BLaER1 treated with 17β-estradiol and CSF1 and Interleukin-3, amounts not matched to agents 10 nM and 100 nM (cell line): ENCODE data around the gene TBX18.

ENCODE experiments used
- H3K27ac ChIP-seq, 11 experiments: shearing (Covaris generic); formaldehyde crosslinking; 2 replicates each; pipeline ENCODE4 v1.8.1; 2022
- H3K27me3 ChIP-seq, 11 experiments: shearing (Covaris generic); formaldehyde crosslinking; 2 replicates each; pipeline ENCODE4 v1.8.1; 2022
- H3K36me3 ChIP-seq, 11 experiments: shearing (Covaris generic); formaldehyde crosslinking; 2 replicates each; pipeline ENCODE4 v1.8.1; 2022
- H3K4me1 ChIP-seq, 10 experiments: shearing (Covaris generic); formaldehyde crosslinking; 2 replicates each; pipeline ENCODE4 v1.8.1; 2022
- H3K4me2 ChIP-seq, 11 experiments: shearing (Covaris generic); formaldehyde crosslinking; 2 replicates each; pipeline ENCODE4 v1.8.1; 2022
- H3K4me3 ChIP-seq, 10 experiments: shearing (Covaris generic); formaldehyde crosslinking; 2 replicates each; pipeline ENCODE4 v1.8.1; 2022
- H3K9ac ChIP-seq, 11 experiments: shearing (Covaris generic); formaldehyde crosslinking; 2 replicates each; pipeline ENCODE4 v1.8.1; 2022
- H3K9me3 ChIP-seq, 11 experiments: shearing (Covaris generic); formaldehyde crosslinking; replicated peaks in 1 of 11; 2 replicates each; pipeline ENCODE4 v1.8.1; 2022
- H4K20me1 ChIP-seq, 11 experiments: shearing (Covaris generic); formaldehyde crosslinking; 2 replicates each; pipeline ENCODE4 v1.8.1; 2022
- Cebpa-rat ChIP-seq, 11 experiments: shearing (Covaris generic); IDR thresholded peaks; 2 replicates each; pipeline ENCODE4 v1.8.1; 2022

TBX18 gene

DNA sequence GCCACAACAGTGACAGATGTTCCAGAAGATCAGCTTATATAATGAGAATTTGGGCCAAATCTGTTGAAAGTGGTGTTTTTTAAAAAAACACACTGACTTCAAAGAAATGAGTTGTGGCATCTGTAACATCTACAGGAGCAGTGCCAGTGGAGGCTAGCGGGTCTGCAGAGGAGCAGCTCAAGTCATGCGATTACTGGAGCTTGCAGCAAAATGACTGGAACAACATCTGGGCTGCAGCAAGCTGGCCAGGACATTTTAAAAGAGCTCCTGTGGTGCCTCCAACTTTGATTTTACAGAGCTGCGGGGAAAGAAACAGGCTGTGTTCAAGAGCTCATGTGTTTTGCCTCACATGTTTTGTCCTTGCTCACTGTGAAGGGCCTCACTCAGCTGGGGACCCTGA, 57.2 kb downstream of the TBX18 start:
- no peaks in the 10 kb centered on the region for H4K20me1 ChIP-seq
- H3K4me2 ChIP-seq = no peak overlapping the region
- no peaks in the 10 kb centered on the region for H3K36me3 ChIP-seq
- no peak overlapping the region for H3K9ac ChIP-seq
- H3K4me1 ChIP-seq = no peaks in the 10 kb centered on the region
- H3K27ac ChIP-seq = no peak overlapping the region
- no peak for TF ChIP-seq Cebpa-rat (IDR thresholded peaks at IDR 0.05)
- H3K9me3 ChIP-seq = no peaks in the 10 kb centered on the region
- no peaks in the 10 kb centered on the region for H3K27me3 ChIP-seq
- H3K4me3 ChIP-seq = no peak overlapping the region

DNA sequence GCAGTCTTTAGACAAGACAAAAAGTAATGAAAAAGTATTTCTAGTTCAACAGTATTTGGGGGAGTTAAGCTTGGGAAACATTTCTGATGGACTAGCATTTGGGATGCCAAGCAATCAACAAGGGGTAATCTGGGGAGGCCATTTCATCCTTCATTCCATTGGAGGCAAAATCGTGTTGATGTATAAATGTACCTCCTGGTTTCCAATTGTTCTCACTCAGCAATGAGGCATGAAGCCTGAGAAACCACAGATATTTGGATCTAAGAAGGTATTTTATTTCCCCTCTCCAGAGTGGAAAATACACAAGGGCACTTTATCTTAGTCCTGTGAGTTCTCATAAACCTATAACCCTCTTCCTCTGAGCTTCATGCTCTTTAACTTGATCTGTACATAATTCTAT, 68.2 kb downstream of the TBX18 start:
- Histone ChIP-seq H3K27me3 (no peaks in the 10 kb centered on the region), H3K4me3 (no peak overlapping the region), H3K36me3 (no peaks in the 10 kb centered on the region), H3K27ac (no peak overlapping the region), H3K4me2 (no peak overlapping the region), H3K9me3 (no peaks in the 10 kb centered on the region), H3K4me1 (no peaks in the 10 kb centered on the region), H3K9ac (no peak overlapping the region), H4K20me1 (no peaks in the 10 kb centered on the region)
- no peak for TF ChIP-seq Cebpa-rat (IDR thresholded peaks at IDR 0.05)

DNA sequence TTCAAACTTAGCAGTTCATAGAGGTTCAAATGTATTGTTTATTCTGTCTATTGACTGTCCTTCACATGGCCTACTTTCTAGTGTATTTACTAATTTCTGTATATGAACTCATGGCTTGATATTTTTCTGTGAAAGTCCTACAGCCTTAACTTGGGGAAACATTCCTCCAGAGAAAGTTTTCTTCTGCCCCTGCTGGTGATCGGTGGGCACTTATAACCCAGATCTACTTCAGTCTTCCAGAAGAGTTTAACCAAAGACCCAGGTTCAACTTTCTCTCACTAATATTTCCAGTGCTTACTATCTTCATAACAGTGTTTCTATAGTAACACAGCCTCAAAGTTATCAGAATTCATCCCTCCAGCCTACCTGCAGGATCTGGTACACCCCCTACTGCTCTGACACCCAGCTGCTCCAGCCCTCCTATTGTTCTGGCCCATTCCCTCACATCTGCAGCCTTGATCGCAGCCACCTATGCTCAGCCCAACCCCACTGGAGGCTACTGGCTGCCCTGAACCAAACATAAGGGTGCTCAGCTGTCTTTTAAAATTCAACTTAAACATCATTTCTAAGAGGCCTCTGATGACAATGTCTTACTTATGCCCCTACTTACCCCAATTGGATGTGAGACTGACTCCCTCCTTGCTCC, 72.3 kb downstream of the TBX18 start:
- no peaks in the 10 kb centered on the region for H3K27me3 ChIP-seq
- no peak for TF ChIP-seq Cebpa-rat (IDR thresholded peaks at IDR 0.05)
- H3K4me3 ChIP-seq = no peak overlapping the region
- H3K9ac ChIP-seq = no peak overlapping the region
- no peaks in the 10 kb centered on the region for H3K9me3 ChIP-seq
- no peak overlapping the region for H3K27ac ChIP-seq
- H3K4me1 ChIP-seq = no peaks in the 10 kb centered on the region
- no peaks in the 10 kb centered on the region for H3K36me3 ChIP-seq
- H3K4me2 ChIP-seq = no peak overlapping the region
- H4K20me1 ChIP-seq = no peaks in the 10 kb centered on the region

DNA sequence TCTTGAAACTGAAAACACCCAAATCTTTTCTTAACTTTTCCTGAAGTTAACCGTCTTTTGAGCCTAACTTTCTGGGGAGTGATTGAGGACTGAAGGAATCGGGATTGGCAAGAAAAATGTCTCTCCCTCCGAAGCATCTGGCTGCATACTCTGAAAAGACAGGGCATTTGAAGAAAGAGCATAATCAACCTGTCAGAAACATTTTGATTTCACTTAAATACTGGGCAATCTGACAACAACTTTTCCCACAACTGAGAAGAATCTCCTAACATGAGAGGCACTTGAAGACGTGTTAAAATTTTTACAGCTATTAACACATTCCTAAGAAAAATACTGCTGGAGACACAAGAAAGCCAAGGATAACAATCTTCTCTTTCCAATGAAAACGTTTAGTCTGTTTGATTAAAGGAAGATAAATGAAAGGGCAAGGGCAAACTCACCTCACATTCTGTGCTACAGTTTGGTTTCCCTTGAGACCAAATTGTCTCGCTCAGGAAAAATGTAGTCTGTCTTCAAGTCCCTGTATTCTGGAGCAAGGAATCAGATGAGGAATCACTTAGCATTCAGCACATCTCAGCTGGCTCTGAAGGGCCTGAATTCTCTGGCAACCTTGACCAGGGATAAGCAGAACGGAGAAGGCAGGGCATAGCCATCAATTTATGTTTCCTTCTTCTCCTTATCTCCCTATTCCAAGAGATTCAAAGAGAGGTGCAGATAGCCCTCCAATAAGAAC, 76.1 kb downstream of the TBX18 start:
- no peak overlapping the region for H3K9ac ChIP-seq
- no peaks in the 10 kb centered on the region for H3K27me3 ChIP-seq
- no peak overlapping the region for H3K4me2 ChIP-seq
- H3K4me1 ChIP-seq = no peaks in the 10 kb centered on the region
- H3K9me3 ChIP-seq = no peaks in the 10 kb centered on the region
- no peaks in the 10 kb centered on the region for H3K36me3 ChIP-seq
- no peak for TF ChIP-seq Cebpa-rat (IDR thresholded peaks at IDR 0.05)
- H3K4me3 ChIP-seq = no peak overlapping the region
- no peaks in the 10 kb centered on the region for H4K20me1 ChIP-seq
- no peak overlapping the region for H3K27ac ChIP-seq

DNA sequence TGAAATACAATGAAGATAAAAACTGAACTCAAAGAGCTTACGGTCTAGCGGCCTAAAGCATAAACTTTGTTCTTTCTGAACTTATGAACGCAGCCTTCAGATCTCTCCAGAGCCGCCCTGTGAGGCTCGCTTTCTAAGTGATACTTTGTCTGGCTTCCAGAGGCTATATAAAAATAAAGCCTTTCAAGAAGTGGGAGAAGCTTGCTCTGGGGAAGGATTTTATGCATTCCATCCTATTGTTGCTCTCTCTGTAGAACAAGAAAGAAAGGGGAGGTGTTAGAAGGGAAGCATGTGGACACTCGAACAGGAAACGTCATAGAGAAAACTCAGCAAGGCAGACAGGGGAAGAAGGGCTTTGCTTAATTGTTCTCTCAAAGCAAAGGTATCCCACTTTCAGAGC, 77.0 kb downstream of the TBX18 start:
- no peaks in the 10 kb centered on the region for H3K36me3 ChIP-seq
- H4K20me1 ChIP-seq = no peaks in the 10 kb centered on the region
- no peaks in the 10 kb centered on the region for H3K4me1 ChIP-seq
- no peaks in the 10 kb centered on the region for H3K27me3 ChIP-seq
- TF ChIP-seq Cebpa-rat (IDR thresholded peaks at IDR 0.05) = no peak
- no peaks in the 10 kb centered on the region for H3K9me3 ChIP-seq
- no peak overlapping the region for H3K9ac ChIP-seq
- H3K27ac ChIP-seq = no peak overlapping the region
- no peak overlapping the region for H3K4me3 ChIP-seq
- H3K4me2 ChIP-seq = no peak overlapping the region

DNA sequence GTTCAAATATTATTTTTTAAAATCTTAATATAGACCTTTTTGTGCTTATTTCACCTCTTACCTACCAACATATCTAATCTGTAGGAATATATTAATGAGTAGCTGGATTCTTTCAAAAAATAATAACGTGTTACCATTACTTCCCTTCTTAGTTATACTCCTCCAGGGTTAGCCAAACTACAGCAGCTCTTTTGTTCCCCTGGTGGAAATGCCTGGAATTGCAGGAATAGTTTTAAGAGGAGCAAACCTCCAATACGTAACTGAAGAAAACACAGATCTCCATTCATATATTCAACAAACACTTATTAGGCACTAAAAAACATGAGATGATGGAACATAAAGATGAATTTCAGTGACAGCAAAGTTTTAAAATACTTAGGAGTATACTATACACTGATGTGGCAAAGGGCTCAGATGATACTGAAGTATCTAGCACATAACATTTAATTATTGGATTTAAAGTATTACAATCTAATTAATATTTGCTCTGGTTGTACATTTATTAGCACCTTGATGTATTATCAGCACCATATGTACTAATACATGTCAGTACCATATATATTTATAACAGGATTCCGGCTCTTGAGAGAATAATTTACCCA, 78.3 kb downstream of the TBX18 start:
- Histone ChIP-seq H4K20me1 (no peaks in the 10 kb centered on the region), H3K9me3 (no peaks in the 10 kb centered on the region), H3K27ac (no peak overlapping the region), H3K4me1 (no peaks in the 10 kb centered on the region), H3K4me2 (no peak overlapping the region), H3K36me3 (no peaks in the 10 kb centered on the region), H3K9ac (no peak overlapping the region), H3K4me3 (no peak overlapping the region), H3K27me3 (no peaks in the 10 kb centered on the region)
- no peak for TF ChIP-seq Cebpa-rat (IDR thresholded peaks at IDR 0.05)

DNA sequence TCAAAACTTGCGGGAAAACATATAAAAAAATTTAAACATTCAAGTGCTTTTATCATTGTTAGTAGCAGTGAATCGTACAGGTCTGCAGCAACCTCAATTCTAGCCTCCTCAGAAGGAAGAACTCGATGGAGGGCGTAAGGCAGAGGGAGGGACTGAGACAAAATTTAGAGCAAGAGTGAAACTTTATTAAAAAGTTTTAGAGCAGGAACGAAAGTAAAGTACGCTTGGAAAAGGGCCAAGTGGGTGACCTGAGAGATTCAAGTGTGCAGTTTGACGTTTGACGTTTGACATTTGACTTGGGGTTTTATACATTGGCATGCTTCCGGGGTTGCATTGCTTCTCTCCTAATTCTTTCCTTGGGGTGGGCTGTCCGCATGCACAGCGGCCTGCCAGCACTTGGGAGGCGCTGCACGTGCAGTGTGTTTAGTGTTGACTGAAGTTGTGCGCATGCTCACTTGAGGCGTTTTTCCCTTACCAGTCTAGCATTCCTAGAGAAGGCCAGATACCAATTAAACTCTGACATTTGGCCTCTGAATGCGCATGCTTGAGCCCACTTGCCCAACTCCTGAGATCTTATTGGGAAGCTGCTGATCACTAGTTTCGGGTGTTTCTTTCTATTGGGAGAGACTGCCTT, 82.6 kb downstream of the TBX18 start:
- Histone ChIP-seq H3K9ac (no peak overlapping the region), H4K20me1 (no peaks in the 10 kb centered on the region), H3K27me3 (no peaks in the 10 kb centered on the region), H3K27ac (no peak overlapping the region), H3K4me2 (no peak overlapping the region), H3K4me3 (no peak overlapping the region), H3K4me1 (no peaks in the 10 kb centered on the region), H3K9me3 (no peaks in the 10 kb centered on the region), H3K36me3 (no peaks in the 10 kb centered on the region)
- no peak for TF ChIP-seq Cebpa-rat (IDR thresholded peaks at IDR 0.05)

DNA sequence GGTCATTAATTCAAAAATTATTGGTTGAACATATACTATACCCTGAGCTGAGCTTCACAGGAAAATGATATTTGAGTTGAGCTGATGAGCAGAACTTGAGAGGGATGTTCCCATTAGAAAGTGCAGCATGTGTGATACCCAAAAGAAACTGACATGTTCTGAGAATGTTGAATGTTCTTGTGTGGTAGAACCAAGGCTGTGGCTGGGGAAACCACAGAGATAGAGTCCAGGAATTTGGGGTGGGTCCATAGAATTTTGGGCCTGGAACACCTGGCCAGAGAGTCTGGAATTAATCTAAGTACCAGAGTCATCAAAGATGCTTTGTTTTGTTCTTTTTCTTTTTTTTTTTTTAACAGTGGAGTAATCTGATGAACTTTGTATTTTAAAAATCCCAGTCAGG, 88.7 kb downstream of the TBX18 start:
- H3K4me1 ChIP-seq = no peaks in the 10 kb centered on the region
- H4K20me1 ChIP-seq = no peaks in the 10 kb centered on the region
- no peak overlapping the region for H3K4me2 ChIP-seq

DNA sequence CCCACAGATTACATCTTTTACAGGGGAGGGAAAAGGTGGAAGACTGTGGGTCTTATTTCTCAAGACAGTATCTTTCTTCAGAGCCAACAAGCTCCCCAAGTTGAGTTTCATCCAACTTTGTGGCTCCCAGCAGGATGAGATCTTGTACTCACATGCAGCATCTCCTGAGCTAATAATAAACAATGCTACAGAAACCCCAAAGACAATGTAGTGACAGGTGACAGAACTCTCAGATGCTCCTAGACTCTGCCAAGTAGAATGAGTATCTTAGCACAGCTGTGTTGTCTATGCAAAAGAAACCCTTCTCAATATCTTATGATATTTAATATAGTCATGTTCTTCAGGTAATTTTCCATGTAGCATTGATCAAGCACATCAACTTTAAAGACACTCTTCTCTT, 90.0 kb downstream of the TBX18 start:
- no peaks in the 10 kb centered on the region for H3K9me3 ChIP-seq
- H4K20me1 ChIP-seq = no peaks in the 10 kb centered on the region
- no peak overlapping the region for H3K27ac ChIP-seq
- no peak overlapping the region for H3K4me2 ChIP-seq
- H3K36me3 ChIP-seq = no peaks in the 10 kb centered on the region
- H3K4me3 ChIP-seq = no peak overlapping the region
- no peak overlapping the region for H3K9ac ChIP-seq
- no peaks in the 10 kb centered on the region for H3K27me3 ChIP-seq
- no peak for TF ChIP-seq Cebpa-rat (IDR thresholded peaks at IDR 0.05)
- H3K4me1 ChIP-seq = no peaks in the 10 kb centered on the region

More for the DNA sequence above, 88.7 kb downstream of the TBX18 start:
- no peak overlapping the region for H3K27ac ChIP-seq
- no peak for TF ChIP-seq Cebpa-rat (IDR thresholded peaks at IDR 0.05)
- H3K36me3 ChIP-seq = no peaks in the 10 kb centered on the region
- no peak overlapping the region for H3K4me3 ChIP-seq
- H3K27me3 ChIP-seq = no peaks in the 10 kb centered on the region
- H3K9ac ChIP-seq = no peak overlapping the region
- H3K9me3 ChIP-seq = no peaks in the 10 kb centered on the region
